ENCODE results near the gene SERAC1.

GRCh38 chr6:158095031-158095430 lies 73.0 kb downstream of the SERAC1 start:
- TF ChIP-seq CEBPB (IDR thresholded peaks at IDR 0.05; ENCODE audit: low read depth, low read length) (no peak), MXI1 (IDR thresholded peaks at IDR 0.05; ENCODE audit: borderline replicate concordance, low read depth, low read length) (no peak), CTCF (conservative IDR thresholded peaks at IDR 0.05; ENCODE audit: low read depth, low read length) (no peak), POLR2A (IDR thresholded peaks at IDR 0.05; ENCODE audit: low read depth, low read length) (no peak), FOS (IDR thresholded peaks at IDR 0.05; ENCODE audit: low read depth, low read length) (no peak), MAFK (IDR thresholded peaks at IDR 0.05; ENCODE audit: low read depth, low read length) (no peak), BHLHE40 (IDR thresholded peaks at IDR 0.05; ENCODE audit: low read depth, low read length) (no peak), SMC3 (IDR thresholded peaks at IDR 0.05; ENCODE audit: low read depth, low read length) (no peak)

Measured in IMR-90 (cell line).